ENCODE data around the gene TRPV4. TPM values are rescaled to one million over a fixed set of nuclear protein-coding genes. Genes with fewer than 3 reads are reported as not detected.

Gene TRPV4
- total RNA-seq, result 1 to 10 TPM; 2.8 to 7.5 (median 4.8) TPM

- intact Hi-C loops (cut with DNase I), result no loop called here
- DNase-seq, result no peak
- TF ChIP-seq POLR2A (IDR thresholded peaks at IDR 0.05), result no peak
- no peak for TF ChIP-seq CTCF (IDR thresholded peaks at IDR 0.05)
- Histone ChIP-seq H3K27ac (peak within 1 kb of the TSS; percentile 1 to 55 (median 26)), H3K4me3 (peak within 1 kb of the TSS; percentile 48 to 75 (median 53)), H3K27me3 (peaks cover 0 to 42% (median 0%) of the 10 kb centered on the region in 4 donors), H3K9me3 (no peaks in the 10 kb centered on the region), H3K4me1 (peaks cover 6 to 56% (median 17%) of the 10 kb centered on the region in 3 donors), H3K36me3 (no peaks in the 10 kb centered on the region)
- 55 to 71% methylated on average over 12 to 19 of the region's 67 CpGs for WGBS, 2 donors
Measured at GRCh38 chr12:109833307-109834189, at the start of gene TRPV4. TRPV4 (minus strand) TSS chr12:109833398; CDS start chr12:109814796, 18,602 bp downstream.

GRCh38 chr12:109881752-109882151 is 48.6 kb upstream of the TRPV4 start:
- no peak overlapping the region for H3K4me3 ChIP-seq
- H3K36me3 ChIP-seq, result no peaks in the 10 kb centered on the region
- peaks cover 22 to 90% (median 30%) of the 10 kb centered on the region in 3 donors for H3K4me1 ChIP-seq
- TF ChIP-seq CTCF (IDR thresholded peaks at IDR 0.05), result no peak
- no peak for TF ChIP-seq POLR2A (IDR thresholded peaks at IDR 0.05)
- WGBS, 2 donors, result 64 to 87% methylated on average over 2 of the region's 2 CpGs
- no peaks in the 10 kb centered on the region for H3K27me3 ChIP-seq
- intact Hi-C loops (cut with DNase I), result no loop called here
- no peak for DNase-seq
- H3K9me3 ChIP-seq, result no peaks in the 10 kb centered on the region
- peak overlapping the region; percentile 91 to 98 (median 92) for H3K27ac ChIP-seq

GRCh38 chr12:109880938-109881337 is 47.7 kb upstream of the TRPV4 start:
- intact Hi-C loops (cut with DNase I), result no loop called here
- Histone ChIP-seq H3K36me3 (no peaks in the 10 kb centered on the region), H3K9me3 (no peaks in the 10 kb centered on the region), H3K4me1 (peaks cover 22 to 90% (median 33%) of the 10 kb centered on the region in 3 donors), H3K27me3 (no peaks in the 10 kb centered on the region), H3K4me3 (peak overlapping the region; percentile 66 to 94 (median 79)), H3K27ac (peak overlapping the region; percentile 91 to 98 (median 92))
- DNase-seq, result no peak
- no peak for TF ChIP-seq POLR2A (IDR thresholded peaks at IDR 0.05)
- TF ChIP-seq CTCF (IDR thresholded peaks at IDR 0.05), result no peak
- 30 to 31% methylated on average over 3 of the region's 9 CpGs for WGBS, 2 donors

GRCh38 chr12:109880043-109880931 is 47.1 kb upstream of the TRPV4 start, which contains the start of gene GLTP:
GLTP (minus strand) TSS chr12:109880541; CDS start chr12:109880374, 167 bp downstream.
- Histone ChIP-seq H3K4me1 (peaks cover 25 to 91% (median 38%) of the 10 kb centered on the region in 3 donors), H3K36me3 (no peaks in the 10 kb centered on the region), H3K27me3 (no peaks in the 10 kb centered on the region), H3K4me3 (peak within 1 kb of the TSS; percentile 66 to 94 (median 79)), H3K27ac (peak within 1 kb of the TSS; percentile 91 to 98 (median 94)), H3K9me3 (no peaks in the 10 kb centered on the region)
- no peak for DNase-seq
- TF ChIP-seq CTCF (IDR thresholded peaks at IDR 0.05) (peak in 5 of 6 experiments; percentile 20 to 95 (median 91)), POLR2A (IDR thresholded peaks at IDR 0.05) (peak in 3 of 4 donors; percentile 0 to 61 (median 52))
- WGBS, 2 donors, result 0 to 1% methylated on average over 12 to 16 of the region's 92 CpGs
- intact Hi-C loops (cut with DNase I), result no loop called here

Data from esophagus squamous epithelium (tissue), 5 donors.